B cell (primary cell): ENCODE measurements around the gene SYNE2. TPM values are rescaled to one million over a fixed set of nuclear protein-coding genes. Genes with fewer than 3 reads are reported as not detected.

Source experiments
- ATAC-seq: fragments of 200-7000 bp; cut with Tn5 transposase; one replicate; pipeline ENCODE4 v1.10.0; 2021; ENCODE audit warnings: low read depth, mild to moderate bottlenecking, moderate number of reproducible peaks, moderate library complexity
- CTCF ChIA-PET: fragments of 350-600 bp; sonication (Branson Sonifier 250); formaldehyde crosslinking; loops from one replicate; lab custom pipeline; 2021; ENCODE audit warnings: antibody characterized with exemption, inconsistent platforms; lab: Charles Lee
- POLR2A ChIA-PET: fragments of 350-600 bp; sonication (Branson Sonifier 250); formaldehyde crosslinking; loops from one replicate; lab custom pipeline; 2021; ENCODE audit warnings: antibody characterized with exemption; lab: Charles Lee
- DNase-seq: peaks from one replicate; pipeline ENCODE4 v3.0.0; 2013
- H2AFZ ChIP-seq: 2 replicates; pipeline ENCODE4 v1.6.1; 2012; ENCODE audit warnings: mild to moderate bottlenecking, low read depth, low read length; ENCODE audit not compliant: insufficient read depth, poor library complexity, severe bottlenecking
- H3K27ac ChIP-seq, 2 donors: 1 replicate in 1 of 2; 2 replicates in 1 of 2; pipeline ENCODE4 v1.5.1; 2012 to 2013; ENCODE audit warnings: low read length in 2 of 2, mild to moderate bottlenecking in 2 of 2, moderate library complexity in 1 of 2
- H3K27me3 ChIP-seq, 4 experiments: fragments of 200-600 bp in 1 of 4; sonication (generic) in 1 of 4; replicated peaks in 1 of 4; 1 replicate in 2 of 4; 2 replicates in 2 of 4; pipeline versions ENCODE4 v1.6.1 to v1.7.0; 2013 to 2016; ENCODE audit warnings: low read length in 3 of 4, mild to moderate bottlenecking in 2 of 4, mixed read lengths in 1 of 4, moderate library complexity in 1 of 4; ENCODE audit not compliant: insufficient read depth in 4 of 4, control insufficient read depth in 3 of 4; ENCODE audit errors: control extremely low read depth in 1 of 4
- H3K36me3 ChIP-seq, 2 experiments: replicated peaks in 1 of 2; 1 replicate in 1 of 2; 2 replicates in 1 of 2; pipeline versions ENCODE4 v1.6.1 to v1.7.1; 2013; ENCODE audit warnings: low read length in 1 of 2; ENCODE audit not compliant: insufficient read depth in 2 of 2, control insufficient read depth in 1 of 2; ENCODE audit errors: control extremely low read depth in 1 of 2, extremely low read depth in 1 of 2
- H3K4me1 ChIP-seq, 2 donors: fragments of 200-600 bp in 1 of 2; sonication (generic) in 1 of 2; 1 replicate in 1 of 2; 2 replicates in 1 of 2; pipeline versions ENCODE4 v1.5.1 to v1.6.1; 2013 to 2017; ENCODE audit warnings: low read length in 2 of 2; ENCODE audit not compliant: control insufficient read depth in 2 of 2, insufficient read depth in 2 of 2
- H3K4me2 ChIP-seq: replicated peaks from 2 replicates; pipeline ENCODE3; 2012; ENCODE audit warnings: mild to moderate bottlenecking, low read depth, low read length; ENCODE audit not compliant: poor library complexity, severe bottlenecking
- H3K4me3 ChIP-seq, 5 experiments: fragments of 200-600 bp in 1 of 5; sonication (generic) in 1 of 5; 1 replicate in 3 of 5; 2 replicates in 2 of 5; pipeline versions ENCODE4 v1.5.1 to v1.7.0; 2011 to 2016; ENCODE audit warnings: low read length in 4 of 5, mild to moderate bottlenecking in 4 of 5, low read depth in 2 of 5, control low read depth in 1 of 5, moderate library complexity in 1 of 5; ENCODE audit not compliant: insufficient read depth in 1 of 5; ENCODE audit errors: control extremely low read depth in 1 of 5, extremely low read depth in 1 of 5
- H3K79me2 ChIP-seq: fragments of 200-600 bp; sonication (generic); one replicate; pipeline ENCODE4 v1.6.0; 2016; ENCODE audit warnings: low read length; ENCODE audit not compliant: control insufficient read depth, insufficient read depth
- H3K9ac ChIP-seq: fragments of 200-600 bp; sonication (generic); 2 replicates; pipeline ENCODE4 v1.6.1; 2017; ENCODE audit warnings: mild to moderate bottlenecking, low read length, moderate library complexity
- H3K9me3 ChIP-seq, 3 donors: one replicate each; pipeline versions ENCODE4 v1.6.1 to v1.7.1; 2013; ENCODE audit warnings: low read length in 2 of 3; ENCODE audit not compliant: control insufficient read depth in 2 of 3, insufficient read depth in 1 of 3; ENCODE audit errors: control extremely low read depth in 1 of 3
- H4K20me1 ChIP-seq: 2 replicates; pipeline ENCODE4 v1.6.0; 2012; ENCODE audit warnings: mild to moderate bottlenecking, low read length; ENCODE audit not compliant: insufficient read depth, control insufficient read depth, poor library complexity, severe bottlenecking
- H3K27ac Mint-ChIP-seq: one replicate; pipeline ENCODE4 v1.8.0; 2021; ENCODE audit warnings: mixed read lengths
- H3K27me3 Mint-ChIP-seq: one replicate; pipeline ENCODE4 v1.8.0; 2021; ENCODE audit warnings: mixed read lengths
- H3K4me1 Mint-ChIP-seq: one replicate; pipeline ENCODE4 v1.8.0; 2021; ENCODE audit warnings: mixed read lengths
- H3K4me3 Mint-ChIP-seq: one replicate; pipeline ENCODE4 v1.8.0; 2021; ENCODE audit warnings: mixed read lengths
- H3K9me3 Mint-ChIP-seq: one replicate; pipeline ENCODE4 v1.8.0; 2022; ENCODE audit warnings: mixed read lengths; ENCODE audit not compliant: insufficient read depth
- EZH2 ChIP-seq: IDR thresholded peaks from 2 replicates; pipeline ENCODE4 v1.6.1; 2012; ENCODE audit warnings: borderline replicate concordance, low read depth, mild to moderate bottlenecking, moderate library complexity, low read length; ENCODE audit not compliant: insufficient read depth, poor library complexity, severe bottlenecking
- WGBS: methylation state at CpG from one replicate; pipeline ENCODE4 v1.1.5; 2013; ENCODE audit warnings: missing lambda C conversion rate; ENCODE audit not compliant: insufficient coverage; 5-methylcytosine and 5-hydroxymethylcytosine counted together
- intact Hi-C: fragments of 100-400 bp; cut with micrococcal nuclease; formaldehyde crosslinking; loops from one replicate; pipeline ENCODE4 v1.10.0; 2022
- polyA plus RNA-seq: library from polyadenylated mRNA; depleted of rRNA; stranded (reverse); fragments of >200 nt; gene quantifications from 2 replicates; pipeline ENCODE4 v1.2.3, GENCODE V29; 2012
- total RNA-seq, 2 donors: library from RNA; stranded (reverse); fragments of 120-200 nt in 1 of 2; gene quantifications; 1 replicate in 1 of 2; 2 replicates in 1 of 2; pipeline versions ENCODE4 v1.2.3 to v1.2.4, GENCODE V29; 2013 to 2022
- TF ChIP-seq, protein P1 (sequence below): fragments of 200-600 bp; IDR thresholded peaks from one replicate; pipeline ENCODE4 v1.8.0; 2022; ENCODE audit warnings: antibody characterized with exemption, mild to moderate bottlenecking

Gene SYNE2
- total and polyA plus RNA-seq, 2 donors (not counting 1 experiment from before 2014, with no cell fraction given) = 39.5 to 105 TPM

DNA sequence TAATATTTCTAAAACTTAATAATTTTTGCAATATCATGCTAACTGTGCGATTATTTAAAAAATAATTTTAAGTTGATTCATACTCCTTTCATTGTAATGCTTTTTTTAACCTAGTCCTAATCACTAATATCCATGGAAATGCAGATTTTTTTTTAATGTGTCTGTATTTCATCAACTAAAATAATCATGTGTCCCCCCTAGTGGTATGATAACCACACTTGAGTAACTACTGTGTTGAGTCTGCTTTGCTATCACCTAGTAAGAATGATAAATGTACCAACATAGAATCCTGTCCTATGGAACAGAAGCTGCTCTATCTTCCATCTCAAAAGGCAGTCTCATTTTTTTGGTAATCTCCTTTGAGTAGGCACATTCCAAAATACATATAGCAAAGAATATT lies 19.1 kb upstream of the SYNE2 start:
- Mint-ChIP-seq H3K4me1 (no peaks in the 10 kb centered on the region), H3K27ac (no peak overlapping the region), H3K9me3 (no peaks in the 10 kb centered on the region), H3K27me3 (no peaks in the 10 kb centered on the region), H3K4me3 (no peak overlapping the region)
- ChIA-PET CTCF (interaction anchor here (0.5 kb wide), 1 partner anchor 11 kb away, joined by 4 read pairs; no protein-coding TSS in a partner anchor), POLR2A (no interaction called here)
- Histone ChIP-seq H4K20me1 (no peaks in the 10 kb centered on the region), H3K9me3 (no peaks in the 10 kb centered on the region), H3K4me1 (no peaks in the 10 kb centered on the region), H2AFZ (no peak overlapping the region), H3K27me3 (no peaks in the 10 kb centered on the region), H3K79me2 (no peaks in the 10 kb centered on the region), H3K4me3 (no peak overlapping the region), H3K27ac (no peak overlapping the region), H3K36me3 (no peaks in the 10 kb centered on the region), H3K4me2 (no peak overlapping the region), H3K9ac (no peak overlapping the region)
- no CpG with 5 or more reads among the region's 1 CpG for WGBS
- intact Hi-C loops = no loop called here
- TF ChIP-seq, protein P1, sequence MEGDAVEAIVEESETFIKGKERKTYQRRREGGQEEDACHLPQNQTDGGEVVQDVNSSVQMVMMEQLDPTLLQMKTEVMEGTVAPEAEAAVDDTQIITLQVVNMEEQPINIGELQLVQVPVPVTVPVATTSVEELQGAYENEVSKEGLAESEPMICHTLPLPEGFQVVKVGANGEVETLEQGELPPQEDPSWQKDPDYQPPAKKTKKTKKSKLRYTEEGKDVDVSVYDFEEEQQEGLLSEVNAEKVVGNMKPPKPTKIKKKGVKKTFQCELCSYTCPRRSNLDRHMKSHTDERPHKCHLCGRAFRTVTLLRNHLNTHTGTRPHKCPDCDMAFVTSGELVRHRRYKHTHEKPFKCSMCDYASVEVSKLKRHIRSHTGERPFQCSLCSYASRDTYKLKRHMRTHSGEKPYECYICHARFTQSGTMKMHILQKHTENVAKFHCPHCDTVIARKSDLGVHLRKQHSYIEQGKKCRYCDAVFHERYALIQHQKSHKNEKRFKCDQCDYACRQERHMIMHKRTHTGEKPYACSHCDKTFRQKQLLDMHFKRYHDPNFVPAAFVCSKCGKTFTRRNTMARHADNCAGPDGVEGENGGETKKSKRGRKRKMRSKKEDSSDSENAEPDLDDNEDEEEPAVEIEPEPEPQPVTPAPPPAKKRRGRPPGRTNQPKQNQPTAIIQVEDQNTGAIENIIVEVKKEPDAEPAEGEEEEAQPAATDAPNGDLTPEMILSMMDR = no peak
- TF ChIP-seq EZH2 = no peak
- DNase-seq = no peak
- no peak for ATAC-seq

DNA sequence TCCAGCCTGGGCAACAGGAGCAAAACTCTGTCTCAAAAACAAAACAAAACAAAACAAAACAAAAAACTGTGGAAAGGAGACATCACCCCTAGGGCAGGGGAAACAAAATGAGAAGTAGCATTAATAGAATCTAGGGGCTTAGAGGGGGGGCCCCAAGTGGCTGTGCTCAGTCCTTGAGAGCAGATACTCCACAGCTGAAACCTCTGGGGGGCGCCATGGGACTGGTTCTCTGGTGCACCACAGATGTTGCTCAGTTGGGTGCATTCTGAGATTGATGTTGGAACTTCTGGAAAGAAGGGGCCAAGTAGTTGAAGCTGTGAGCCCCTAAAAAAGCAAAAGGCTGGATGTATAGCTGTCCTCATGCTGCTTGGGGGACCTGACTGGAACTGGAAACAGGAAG lies 11.8 kb upstream of the SYNE2 start:
- 42% methylated on average over 1 of the region's 1 CpG for WGBS
- Mint-ChIP-seq H3K27me3 (no peaks in the 10 kb centered on the region), H3K27ac (no peak overlapping the region), H3K4me1 (no peaks in the 10 kb centered on the region), H3K4me3 (no peak overlapping the region), H3K9me3 (peaks cover 3% of the 10 kb centered on the region)
- Histone ChIP-seq H3K27ac (no peak overlapping the region), H4K20me1 (no peaks in the 10 kb centered on the region), H3K36me3 (no peaks in the 10 kb centered on the region), H3K9me3 (peaks cover 0 to 10% (median 0%) of the 10 kb centered on the region in 3 donors), H3K4me3 (no peak overlapping the region), H2AFZ (no peak overlapping the region), H3K9ac (no peak overlapping the region), H3K27me3 (no peaks in the 10 kb centered on the region), H3K79me2 (no peaks in the 10 kb centered on the region), H3K4me2 (no peak overlapping the region), H3K4me1 (no peaks in the 10 kb centered on the region)
- ChIA-PET POLR2A (no interaction called here), CTCF (interaction anchor here (0.7 kb wide), 1 partner anchor 282 kb away, joined by 4 read pairs; no protein-coding TSS in a partner anchor)
- no peak for TF ChIP-seq EZH2
- TF ChIP-seq, protein P1 = peak; percentile 17
- intact Hi-C loops = no loop called here
- ATAC-seq = no peak
- peak; percentile 35 for DNase-seq
